ENCODE data around the gene KPNA2. TPM values are rescaled to one million over a fixed set of nuclear protein-coding genes. Genes with fewer than 3 reads are reported as not detected.
"Not testable (repeated sequence)": the region's sequence is repeated elsewhere in the genome, so short reads cannot be mapped to it uniquely, and the experiment has no call there.

The KPNA2 gene
- total RNA-seq, 8 experiments from 2014 or later = 62.3 to 337 (median 147) TPM

DNA sequence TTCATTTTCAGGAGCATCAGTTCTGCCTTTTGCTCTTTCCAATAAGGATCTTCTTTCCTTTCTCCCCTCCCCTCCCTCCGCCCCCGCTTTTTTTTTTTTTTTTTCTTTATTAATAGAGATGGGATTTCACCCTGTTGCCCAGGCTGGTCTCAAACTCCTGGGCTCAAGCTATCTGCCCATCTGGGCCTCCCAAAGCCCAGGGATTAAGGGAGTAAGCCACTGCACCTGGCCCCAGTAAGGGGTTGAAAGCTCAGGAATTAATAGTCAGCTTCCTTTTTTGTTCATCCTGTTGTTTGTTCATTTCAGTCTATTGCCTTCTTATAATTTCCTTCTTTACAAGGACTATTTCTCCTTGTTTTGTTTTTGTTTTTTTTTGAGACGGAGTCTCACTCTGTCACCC lies 31.3 kb upstream of the KPNA2 start:
- in situ Hi-C loops (cut with MboI; ENCODE audit: low pct_unique_long_range_greater_than_20kb in 2 of 9, low sequenced_read_pairs in 9 of 9, unreplicated experiment in 9 of 9) = no loop called here
- no peak for ATAC-seq (replicated peaks in 6 of 8)
- H3K4me1 ChIP-seq (replicated peaks in 1 of 2) = no peaks in the 10 kb centered on the region
- 66 to 93% (median 81%) methylated on average over 2 to 3 of the region's 3 CpGs; no CpG with 5 or more reads in 2 of the 10 experiments for WGBS, 10 experiments
- H3K27ac ChIP-seq = no peak overlapping the region
- H3K4me3 ChIP-seq = no peak overlapping the region

DNA sequence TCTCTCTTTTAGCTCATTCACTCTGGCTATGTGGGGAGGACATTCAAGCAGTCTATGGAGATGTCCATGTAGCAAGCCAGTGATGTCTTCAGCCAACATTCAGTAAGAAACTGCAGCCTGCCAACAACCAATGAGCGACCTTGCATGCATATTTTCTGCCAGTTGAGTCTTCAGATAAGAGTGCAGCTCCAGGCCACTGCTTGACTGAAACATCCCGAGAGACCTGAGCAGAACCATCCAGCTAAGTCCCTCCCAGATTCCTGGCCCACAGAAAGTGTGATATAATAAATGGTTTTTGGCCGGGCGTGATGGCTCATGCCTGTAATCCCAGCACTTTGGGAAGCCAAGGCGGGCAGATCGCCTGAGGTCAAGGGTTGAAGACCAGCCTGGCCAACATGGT lies 28.7 kb upstream of the KPNA2 start:
- WGBS, 10 experiments = 0 to 94% (median 45%) methylated on average over 1 to 3 of the region's 6 CpGs; no CpG with 5 or more reads in 4 of the 10 experiments
- Histone ChIP-seq H3K27ac (no peak overlapping the region), H3K4me1 (replicated peaks in 1 of 2) (no peaks in the 10 kb centered on the region), H3K4me3 (no peak overlapping the region)
- in situ Hi-C loops (cut with MboI; ENCODE audit: low pct_unique_long_range_greater_than_20kb in 2 of 9, low sequenced_read_pairs in 9 of 9, unreplicated experiment in 9 of 9) = no loop called here
- ATAC-seq (replicated peaks in 6 of 8) = peak in 1 of 8 experiments; percentile 32

DNA sequence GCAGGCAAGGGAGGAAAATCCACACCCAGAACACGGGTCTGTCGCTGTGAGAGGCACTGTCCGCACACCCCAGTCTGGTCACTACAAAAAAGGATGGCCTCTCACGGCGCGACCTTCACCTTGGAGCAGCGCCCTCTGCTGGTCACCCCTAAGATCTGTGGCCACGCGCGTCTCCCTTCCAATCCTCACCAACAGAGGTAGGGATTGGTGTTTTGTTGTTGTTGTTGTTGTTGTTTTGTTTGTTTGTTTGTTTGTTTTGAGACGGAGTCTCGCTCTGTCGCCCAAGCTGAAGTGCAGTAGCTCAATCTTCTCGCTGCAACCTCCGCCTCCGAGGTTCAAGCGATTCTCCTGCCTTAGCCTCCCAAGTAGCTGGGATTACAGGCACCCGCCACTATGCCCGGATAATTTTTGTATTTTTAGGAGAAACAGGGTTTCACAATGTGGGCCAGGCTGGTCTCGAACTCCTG lies 24.3 kb upstream of the KPNA2 start:
- H3K4me3 ChIP-seq = no peak overlapping the region
- H3K27ac ChIP-seq = no peak overlapping the region
- 23 to 96% (median 65%) methylated on average over 2 to 12 of the region's 20 CpGs; no CpG with 5 or more reads in 2 of the 10 experiments for WGBS, 10 experiments
- peak in 3 of 8 experiments; percentile 68 to 90 (median 84) for ATAC-seq (replicated peaks in 6 of 8)
- in situ Hi-C loops (cut with MboI; ENCODE audit: low pct_unique_long_range_greater_than_20kb in 2 of 9, low sequenced_read_pairs in 9 of 9, unreplicated experiment in 9 of 9) = no loop called here
- H3K4me1 ChIP-seq (replicated peaks in 1 of 2) = no peaks in the 10 kb centered on the region

DNA sequence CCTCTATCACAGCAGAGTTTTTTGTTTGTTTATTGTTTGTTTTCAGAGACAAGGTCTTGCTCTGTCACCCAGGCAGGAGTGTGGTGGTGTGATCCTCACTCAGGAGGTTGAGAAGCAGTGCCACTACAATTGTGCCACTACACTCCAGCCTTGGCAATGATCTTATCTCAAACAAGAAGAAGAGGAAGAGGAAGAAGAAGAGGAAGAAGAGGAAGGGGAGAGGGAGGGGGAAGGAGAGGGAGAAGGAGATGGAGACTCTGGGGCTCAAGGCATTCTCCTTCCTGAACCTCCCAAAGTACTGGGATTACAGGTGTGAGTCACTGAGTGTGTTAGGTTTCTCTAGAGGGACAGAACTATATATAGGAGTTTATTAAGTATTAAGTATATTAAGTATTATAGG lies 22.1 kb upstream of the KPNA2 start:
- in situ Hi-C loops (cut with MboI; ENCODE audit: low pct_unique_long_range_greater_than_20kb in 2 of 9, low sequenced_read_pairs in 9 of 9, unreplicated experiment in 9 of 9) = no loop called here
- H3K4me3 ChIP-seq = no peak overlapping the region
- H3K27ac ChIP-seq = no peak overlapping the region
- ATAC-seq (replicated peaks in 6 of 8) = no peak
- no peaks in the 10 kb centered on the region for H3K4me1 ChIP-seq (replicated peaks in 1 of 2)

DNA sequence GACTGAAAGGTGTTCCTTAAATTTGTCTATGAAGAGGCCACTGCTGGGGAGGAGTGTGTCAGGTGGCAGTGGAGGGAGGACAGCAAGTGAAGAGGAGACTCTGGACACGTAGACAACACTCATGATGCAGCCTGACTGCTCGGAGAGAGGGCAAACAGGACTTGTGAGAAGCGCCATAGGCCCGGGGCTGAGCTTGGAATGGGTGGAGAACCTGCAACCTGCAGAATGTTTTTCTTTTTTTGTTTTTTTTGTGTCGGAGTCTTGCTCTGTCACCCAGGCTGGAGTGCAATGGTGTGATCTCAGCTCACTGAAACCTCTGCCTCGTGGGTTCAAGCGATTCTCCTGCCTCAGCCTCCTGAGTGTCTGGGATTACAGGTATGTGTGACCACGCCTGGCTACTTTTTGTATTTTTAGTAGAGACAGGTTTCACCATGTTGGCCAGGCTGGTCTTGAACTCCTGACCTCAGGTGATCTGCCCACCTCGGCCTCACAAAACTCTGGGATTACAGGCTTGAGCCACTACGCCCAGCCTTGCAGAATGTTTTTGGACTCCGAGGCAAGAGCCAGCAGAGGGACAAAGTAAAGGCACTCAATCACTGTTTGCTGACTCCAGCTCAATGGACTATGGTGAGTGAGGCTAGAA lies 20.3 kb upstream of the KPNA2 start:
- Histone ChIP-seq H3K4me1 (replicated peaks in 1 of 2) (no peaks in the 10 kb centered on the region), H3K4me3 (no peak overlapping the region), H3K27ac (no peak overlapping the region)
- in situ Hi-C loops (cut with MboI; ENCODE audit: low pct_unique_long_range_greater_than_20kb in 2 of 9, low sequenced_read_pairs in 9 of 9, unreplicated experiment in 9 of 9) = no loop called here
- 61 to 98% (median 80%) methylated on average over 2 to 10 of the region's 11 CpGs; no CpG with 5 or more reads in 1 of the 10 experiments for WGBS, 10 experiments
- ATAC-seq (replicated peaks in 6 of 8) = no peak

DNA sequence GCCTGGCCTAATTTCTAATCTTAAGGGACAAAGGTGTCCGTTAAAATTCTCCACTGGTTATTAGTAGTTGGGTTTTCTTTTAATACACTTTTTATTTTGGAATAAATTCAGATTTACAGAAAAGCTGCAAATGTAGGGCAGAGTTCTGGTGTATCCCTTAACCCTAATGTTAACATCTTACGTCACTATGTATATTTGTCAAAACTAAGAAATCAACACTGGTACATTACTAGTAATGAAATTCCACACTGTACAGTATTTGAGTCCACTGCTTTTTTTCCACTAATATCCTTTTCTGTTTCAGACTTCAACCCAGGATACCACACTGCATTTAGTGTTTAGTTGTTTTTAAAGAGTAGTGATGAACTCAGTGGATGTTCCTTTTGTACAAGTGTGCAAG lies 18.7 kb upstream of the KPNA2 start:
- no peak for ATAC-seq (replicated peaks in 6 of 8)
- 33 to 100% (median 96%) methylated on average over 1 to 2 of the region's 2 CpGs; no CpG with 5 or more reads in 1 of the 10 experiments for WGBS, 10 experiments
- in situ Hi-C loops (cut with MboI; ENCODE audit: low pct_unique_long_range_greater_than_20kb in 2 of 9, low sequenced_read_pairs in 9 of 9, unreplicated experiment in 9 of 9) = no loop called here
- Histone ChIP-seq H3K27ac (no peak overlapping the region), H3K4me1 (replicated peaks in 1 of 2) (no peaks in the 10 kb centered on the region), H3K4me3 (no peak overlapping the region)

DNA sequence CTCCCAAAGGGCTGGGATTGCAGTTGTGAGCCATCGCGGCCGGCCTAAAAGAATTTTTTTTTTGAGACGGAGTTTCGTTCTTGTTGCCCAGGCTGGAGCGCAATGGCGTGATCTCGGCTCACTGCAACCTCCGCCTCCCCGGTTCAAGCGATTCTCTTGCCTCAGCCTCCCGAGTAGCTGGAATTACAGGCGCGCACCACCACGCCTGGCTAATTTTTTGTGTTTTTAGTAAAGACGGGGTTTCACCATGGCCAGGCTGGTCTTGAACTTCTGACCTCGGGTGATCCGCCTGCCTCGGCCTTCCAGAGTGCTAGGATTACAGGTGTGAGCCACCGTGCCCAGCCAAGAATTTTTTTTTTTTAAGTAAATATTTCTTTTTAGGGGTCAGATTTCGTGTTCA lies 17.0 kb upstream of the KPNA2 start:
- WGBS, 10 experiments = 80 to 100% (median 95%) methylated on average over 2 to 11 of the region's 21 CpGs; no CpG with 5 or more reads in 1 of the 10 experiments
- H3K27ac ChIP-seq; ATAC-seq (replicated peaks in 6 of 8); in situ Hi-C loops (cut with MboI; ENCODE audit: low pct_unique_long_range_greater_than_20kb in 2 of 9, low sequenced_read_pairs in 9 of 9, unreplicated experiment in 9 of 9); H3K4me3 ChIP-seq; H3K4me1 ChIP-seq (replicated peaks in 1 of 2): not testable (repeated sequence)

DNA sequence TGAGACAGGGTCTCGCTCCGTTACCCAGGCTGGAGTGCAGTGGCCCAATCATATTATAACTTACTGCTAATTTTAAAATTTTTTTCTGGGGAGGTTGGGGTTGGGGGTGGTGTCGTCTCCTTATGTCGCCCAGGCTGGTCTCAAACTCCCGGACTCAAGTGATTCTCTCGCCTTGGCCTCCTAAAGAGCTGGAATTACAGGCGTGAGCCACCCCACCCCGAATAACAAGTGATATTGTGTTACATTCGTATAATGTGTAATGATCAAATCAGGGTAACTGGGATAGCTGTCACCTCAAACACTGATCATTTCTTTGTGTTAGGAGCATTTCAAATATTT lies 16.2 kb upstream of the KPNA2 start:
- H3K4me3 ChIP-seq = peak overlapping the region in 4 of 5 donors; percentile 4 to 54 (median 33)
- 52 to 97% (median 90%) methylated on average over 3 to 9 of the region's 9 CpGs; no CpG with 5 or more reads in 1 of the 10 experiments for WGBS, 10 experiments
- in situ Hi-C loops (cut with MboI; ENCODE audit: low pct_unique_long_range_greater_than_20kb in 2 of 9, low sequenced_read_pairs in 9 of 9, unreplicated experiment in 9 of 9) = no loop called here
- H3K4me1 ChIP-seq (replicated peaks in 1 of 2) = no peaks in the 10 kb centered on the region
- ATAC-seq (replicated peaks in 6 of 8) = peak in 1 of 8 experiments; percentile 9
- no peak overlapping the region for H3K27ac ChIP-seq

DNA sequence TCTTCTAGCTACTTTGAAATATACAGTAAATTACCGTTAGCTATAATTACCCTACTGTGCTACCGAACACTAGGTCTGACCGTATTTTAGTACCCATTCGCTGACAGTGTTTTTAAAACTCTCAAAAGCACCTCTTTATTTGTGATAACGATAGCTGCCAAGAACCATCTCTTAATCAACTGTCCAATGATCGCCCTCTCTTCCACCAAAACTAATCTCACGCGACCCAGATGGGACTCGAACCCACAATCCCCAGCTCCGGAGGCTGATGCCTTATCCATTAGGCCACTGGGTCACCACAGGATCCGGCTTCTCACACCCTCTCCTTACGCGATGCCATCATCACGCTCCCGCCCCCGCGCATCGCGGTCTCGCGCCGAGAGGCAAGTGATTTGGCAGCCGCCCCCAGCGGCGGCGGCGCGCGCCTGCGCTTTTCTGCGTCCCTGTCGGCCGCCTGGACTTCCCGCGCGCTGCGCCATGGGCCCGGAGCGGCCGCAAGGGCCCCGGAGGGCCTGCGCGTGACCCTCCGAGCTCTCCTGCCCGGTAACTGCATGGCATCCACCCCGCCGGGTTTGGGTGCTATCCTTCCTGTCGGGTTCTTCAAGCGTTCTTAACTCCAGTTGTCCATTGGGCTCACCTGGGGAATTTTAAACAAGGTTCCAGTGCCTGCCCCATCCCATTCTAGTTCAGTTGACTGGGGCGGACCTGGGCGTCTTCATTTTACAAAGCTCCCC lies 15.7 kb upstream of the KPNA2 start:
- H3K27ac ChIP-seq = peak overlapping the region; percentile 29 to 80
- ATAC-seq (replicated peaks in 6 of 8) = peak; percentile 93 to 96 (median 93)
- WGBS, 10 experiments = 0 to 50% (median 7%) methylated on average over 1 to 29 of the region's 51 CpGs

DNA sequence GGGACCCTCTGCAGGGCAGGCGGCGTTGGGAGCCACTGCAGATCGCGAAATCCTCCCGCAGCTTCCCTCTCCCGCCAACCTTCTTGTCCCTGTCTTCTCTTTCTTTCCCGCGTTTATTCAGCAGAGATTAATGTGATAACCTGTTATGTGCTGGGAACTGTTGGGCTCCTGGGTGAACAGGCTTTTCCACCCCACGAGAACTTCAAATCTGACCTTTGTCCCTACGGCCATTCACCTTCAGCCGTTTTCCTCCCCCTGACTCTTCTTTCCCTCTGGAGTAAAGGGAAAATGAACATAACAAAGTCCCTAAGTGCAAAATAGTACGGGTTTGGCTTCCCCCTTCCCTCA lies 15.2 kb upstream of the KPNA2 start:
- no peak for ATAC-seq (replicated peaks in 6 of 8)
- WGBS, 10 experiments = 0 to 17% (median 5%) methylated on average over 1 to 6 of the region's 12 CpGs; no CpG with 5 or more reads in 1 of the 10 experiments
- no peaks in the 10 kb centered on the region for H3K4me1 ChIP-seq (replicated peaks in 1 of 2)
- H3K27ac ChIP-seq = peak overlapping the region; percentile 29 to 80
- in situ Hi-C loops (cut with MboI; ENCODE audit: low pct_unique_long_range_greater_than_20kb in 2 of 9, low sequenced_read_pairs in 9 of 9, unreplicated experiment in 9 of 9) = no loop called here
- H3K4me3 ChIP-seq = peak overlapping the region; percentile 46 to 57 (median 54)

More for the DNA sequence above, 15.7 kb upstream of the KPNA2 start:
- in situ Hi-C loops (cut with MboI; ENCODE audit: low pct_unique_long_range_greater_than_20kb in 2 of 9, low sequenced_read_pairs in 9 of 9, unreplicated experiment in 9 of 9) = no loop called here
- Histone ChIP-seq H3K4me1 (replicated peaks in 1 of 2) (no peaks in the 10 kb centered on the region), H3K4me3 (peak overlapping the region; percentile 46 to 57 (median 54))

DNA sequence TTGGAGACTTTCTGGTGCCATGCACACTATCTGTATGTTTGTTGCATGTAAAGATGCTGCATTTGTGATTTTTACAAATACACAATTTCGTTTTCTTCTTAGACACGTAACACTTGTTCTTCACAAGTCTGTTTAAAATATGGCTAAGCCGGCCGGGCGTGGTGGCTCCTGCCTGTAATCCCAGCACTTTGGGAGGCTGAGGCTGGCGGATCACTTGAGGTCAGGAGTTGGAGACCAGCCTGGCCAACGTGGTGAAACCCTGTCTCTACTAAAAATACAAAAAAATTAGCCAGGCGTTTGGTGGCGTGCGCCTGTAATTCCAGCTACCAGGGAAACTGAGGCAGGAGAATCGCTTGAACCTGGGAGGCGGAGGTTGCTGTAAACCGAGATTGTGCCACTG lies 14.7 kb upstream of the KPNA2 start:
- peak overlapping the region in 4 of 5 donors; percentile 53 to 57 (median 55) for H3K4me3 ChIP-seq
- H3K4me1 ChIP-seq (replicated peaks in 1 of 2); in situ Hi-C loops (cut with MboI; ENCODE audit: low pct_unique_long_range_greater_than_20kb in 2 of 9, low sequenced_read_pairs in 9 of 9, unreplicated experiment in 9 of 9); ATAC-seq (replicated peaks in 6 of 8): not testable (repeated sequence)
- 44 to 98% (median 89%) methylated on average over 4 to 13 of the region's 13 CpGs for WGBS, 10 experiments
- peak overlapping the region in 1 of 2 donors; percentile 80 for H3K27ac ChIP-seq

DNA sequence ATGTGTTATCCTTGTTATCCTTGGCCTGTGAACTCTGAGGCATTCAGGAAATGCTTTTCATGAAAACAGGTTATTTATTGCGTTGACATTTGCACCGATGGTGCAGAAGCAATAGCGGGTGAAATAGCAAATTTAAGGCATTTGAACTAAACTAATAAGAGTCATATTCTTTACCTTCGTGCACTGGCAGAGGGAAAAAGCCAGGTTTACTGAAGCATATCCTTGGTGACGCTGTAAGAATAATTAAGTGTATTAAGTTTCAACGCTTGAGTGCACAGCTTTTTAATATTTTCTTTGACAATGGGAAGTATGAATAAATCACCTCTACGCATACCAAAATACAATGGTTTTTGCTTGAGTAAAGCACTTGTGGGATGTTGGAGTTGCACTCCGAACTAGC lies 13.6 kb upstream of the KPNA2 start:
- Histone ChIP-seq H3K4me3 (no peak overlapping the region), H3K4me1 (replicated peaks in 1 of 2) (no peaks in the 10 kb centered on the region), H3K27ac (no peak overlapping the region)
- WGBS, 10 experiments = 78 to 100% (median 95%) methylated on average over 1 to 8 of the region's 8 CpGs
- in situ Hi-C loops (cut with MboI; ENCODE audit: low pct_unique_long_range_greater_than_20kb in 2 of 9, low sequenced_read_pairs in 9 of 9, unreplicated experiment in 9 of 9) = no loop called here
- ATAC-seq (replicated peaks in 6 of 8) = no peak

DNA sequence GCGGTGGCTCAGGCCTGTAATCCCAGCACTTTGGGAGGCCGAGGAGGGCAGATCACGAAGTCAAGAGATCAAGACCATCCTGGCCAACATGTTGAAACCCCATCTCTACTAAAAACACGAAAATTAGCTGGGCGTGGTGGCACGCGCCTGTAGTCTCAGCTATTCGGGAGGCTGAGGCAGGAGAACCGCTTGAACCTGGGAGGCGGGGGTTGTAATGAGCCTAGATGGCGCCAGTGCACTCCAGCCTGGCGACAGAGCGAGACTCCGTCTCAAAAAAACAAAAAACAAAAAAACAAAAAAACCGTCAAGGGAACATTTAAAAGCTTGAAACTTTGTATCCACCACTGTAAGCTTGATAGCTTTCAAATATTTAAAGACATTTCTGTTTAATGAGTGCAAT lies 13.0 kb upstream of the KPNA2 start:
- in situ Hi-C loops (cut with MboI; ENCODE audit: low pct_unique_long_range_greater_than_20kb in 2 of 9, low sequenced_read_pairs in 9 of 9, unreplicated experiment in 9 of 9); H3K27ac ChIP-seq: not testable (repeated sequence)
- WGBS, 10 experiments = 85 to 100% (median 94%) methylated on average over 2 to 15 of the region's 15 CpGs; no CpG with 5 or more reads in 2 of the 10 experiments

More for the DNA sequence above, 13.0 kb upstream of the KPNA2 start:
- ATAC-seq (replicated peaks in 6 of 8); H3K4me3 ChIP-seq; H3K4me1 ChIP-seq (replicated peaks in 1 of 2): not testable (repeated sequence)

All from motor neuron (in vitro differentiated cells).